Endothelial cell of umbilical vein (primary cell): ENCODE results near the gene TFAP2E. TPM values are rescaled to one million over a fixed set of nuclear protein-coding genes. Genes with fewer than 3 reads are reported as not detected.

ENCODE experiments used
- BruUV-seq: library from RNA; stranded (reverse); fragments of 400-500 nt; replicated peaks from 2 replicates; lab custom pipeline; 2021; lab: Mats Ljungman, UMichigan
- CTCF ChIA-PET: fragments of 300-600, 350-600 bp; sonication (Branson Sonifier 250); formaldehyde crosslinking; loops from one replicate; lab custom pipeline; 2021; ENCODE audit warnings: antibody characterized with exemption, inconsistent platforms; lab: Charles Lee
- POLR2A ChIA-PET: fragments of 300-600, 350-600 bp; sonication (Branson Sonifier 250); formaldehyde crosslinking; loops from one replicate; lab custom pipeline; 2021; ENCODE audit warnings: antibody characterized with exemption, inconsistent platforms; lab: Charles Lee
- DNase-seq: peaks from one replicate; pipeline ENCODE4 v3.0.0-alpha.2; 2011; ENCODE audit warnings: low read depth, low spot score
- FAIRE-seq: peaks from 2 replicates; lab custom pipeline; 2011; peaks lifted over from hg19 to GRCh38; lab: Jason Lieb, UNC
- H2AFZ ChIP-seq: 2 replicates; pipeline ENCODE4 v1.6.0; 2012; ENCODE audit warnings: low read depth, low read length, control low read depth, inconsistent platforms
- H3K27ac ChIP-seq: 2 replicates; pipeline ENCODE4 v1.5.1; 2011; ENCODE audit warnings: low read depth, mild to moderate bottlenecking, control low read depth, low read length, moderate library complexity; ENCODE audit not compliant: insufficient read depth
- H3K27me3 ChIP-seq, 2 experiments: 2 replicates each; pipeline versions ENCODE4 v1.6.0 to v1.6.1; 2011; ENCODE audit warnings: low read length in 2 of 2, mixed read lengths in 1 of 2; ENCODE audit not compliant: control insufficient read depth in 2 of 2, insufficient read depth in 2 of 2
- H3K36me3 ChIP-seq, 2 experiments: 2 replicates in 1 of 2; 3 replicates in 1 of 2; pipeline ENCODE4 v1.5.1; 2011; ENCODE audit warnings: low read length in 2 of 2, mild to moderate bottlenecking in 1 of 2, moderate library complexity in 1 of 2; ENCODE audit not compliant: control insufficient read depth in 2 of 2, insufficient read depth in 2 of 2; ENCODE audit errors: extremely low read depth in 1 of 2
- H3K4me1 ChIP-seq: 3 replicates; pipeline ENCODE4 v1.5.1; 2011; ENCODE audit warnings: mild to moderate bottlenecking, low read length; ENCODE audit not compliant: control insufficient read depth, insufficient read depth; ENCODE audit errors: extremely low read depth
- H3K4me2 ChIP-seq: 2 replicates; pipeline ENCODE4 v1.6.1; 2011; ENCODE audit warnings: low read length, control low read depth, mixed read lengths; ENCODE audit not compliant: insufficient read depth
- H3K4me3 ChIP-seq, 3 experiments: fragments of 200-600 bp in 1 of 3; sonication (generic), shearing (Covaris generic) in 1 of 3; replicated peaks in 1 of 3; 2 replicates each; pipeline ENCODE4 v1.5.1; 2011 to 2016; ENCODE audit warnings: control low read depth in 3 of 3, low read length in 3 of 3, mild to moderate bottlenecking in 2 of 3, inconsistent platforms in 1 of 3, low read depth in 1 of 3, moderate library complexity in 1 of 3; ENCODE audit not compliant: insufficient read depth in 1 of 3
- H3K79me2 ChIP-seq: 2 replicates; pipeline ENCODE4 v1.6.0; 2012; ENCODE audit warnings: low read length, inconsistent platforms; ENCODE audit not compliant: control insufficient read depth, insufficient read depth
- H3K9ac ChIP-seq: replicated peaks from 2 replicates; pipeline ENCODE3; 2011; ENCODE audit warnings: low read length, control low read depth; ENCODE audit not compliant: insufficient read depth; ENCODE audit errors: extremely low read depth
- H3K9me1 ChIP-seq: replicated peaks from 3 replicates; pipeline ENCODE4 v1.6.0; 2011; ENCODE audit warnings: mild to moderate bottlenecking, low read length; ENCODE audit not compliant: control insufficient read depth, insufficient read depth; ENCODE audit errors: extremely low read depth
- H3K9me3 ChIP-seq: replicated peaks from 2 replicates; pipeline ENCODE4 v1.5.1; 2012; ENCODE audit warnings: low read length, inconsistent platforms; ENCODE audit not compliant: control insufficient read depth, insufficient read depth
- H4K20me1 ChIP-seq: replicated peaks from 2 replicates; pipeline ENCODE3; 2011; ENCODE audit warnings: mild to moderate bottlenecking, low read length; ENCODE audit not compliant: control insufficient read depth, insufficient read depth; ENCODE audit errors: extremely low read depth
- CTCF ChIP-seq, 2 donors: IDR thresholded peaks; 1 replicate in 1 of 2; 2 replicates in 1 of 2; pipeline ENCODE4 v1.5.1; 2011; ENCODE audit warnings: low read length in 2 of 2, mild to moderate bottlenecking in 2 of 2, moderate library complexity in 2 of 2, control low read depth in 1 of 2, inconsistent platforms in 1 of 2, low read depth in 1 of 2; ENCODE audit not compliant: insufficient read depth in 1 of 2; ENCODE audit errors: extremely low read depth in 1 of 2
- EZH2 ChIP-seq: IDR thresholded peaks from 2 replicates; pipeline ENCODE4 v1.6.1; 2012; ENCODE audit warnings: borderline replicate concordance, low read depth, mild to moderate bottlenecking, moderate library complexity, low read length, inconsistent platforms; ENCODE audit not compliant: severe bottlenecking
- FOS ChIP-seq: IDR thresholded peaks from 2 replicates; pipeline ENCODE4 v1.6.1; 2011; ENCODE audit warnings: mild to moderate bottlenecking, low read length, moderate library complexity, borderline replicate concordance; ENCODE audit not compliant: insufficient read depth
- GATA2 ChIP-seq: IDR thresholded peaks from 2 replicates; pipeline ENCODE4 v1.7.0; 2011; ENCODE audit warnings: low read depth, mild to moderate bottlenecking, moderate library complexity, mixed read lengths, low read length; ENCODE audit not compliant: insufficient read length, insufficient read depth
- JUN ChIP-seq: IDR thresholded peaks from 2 replicates; pipeline ENCODE4 v1.6.1; 2011; ENCODE audit warnings: borderline replicate concordance, low read depth; ENCODE audit not compliant: insufficient read length, insufficient read depth
- MAX ChIP-seq: IDR thresholded peaks from 2 replicates; pipeline ENCODE4 v1.6.1; 2011; ENCODE audit not compliant: insufficient read depth, insufficient read length
- MYC ChIP-seq: IDR thresholded peaks from one replicate; pipeline ENCODE4 v1.6.1; 2011; ENCODE audit warnings: mild to moderate bottlenecking, low read depth, low read length
- POLR2A ChIP-seq: IDR thresholded peaks from 2 replicates; pipeline ENCODE4 v1.6.1; 2012; ENCODE audit warnings: low read depth, mild to moderate bottlenecking, control low read depth, low read length
- POLR2AphosphoS5 ChIP-seq: IDR thresholded peaks from 2 replicates; pipeline ENCODE4 v1.6.1; 2012; ENCODE audit warnings: low read depth, mild to moderate bottlenecking, control low read depth, low read length, moderate library complexity; ENCODE audit not compliant: insufficient read depth
- dilution Hi-C: fragments of 300-500 bp; cut with MboI; formaldehyde crosslinking; loops from one replicate; pipeline ENCODE4 v1.15.0; 2019; ENCODE audit warnings: low sequenced_read_pairs; ENCODE audit not compliant: extremely low pct_ligation_motif_present
- intact Hi-C: fragments of 100-400 bp; cut with micrococcal nuclease; formaldehyde crosslinking; loops from one replicate; pipeline ENCODE4 v1.10.0; 2022
- polyA plus RNA-seq, 4 experiments: library from polyadenylated mRNA; depleted of rRNA in 3 of 4; stranded (reverse) in 3 of 4; unstranded in 1 of 4; fragments of >200 nt; gene quantifications; 2 replicates each; pipeline versions ENCODE4 v1.2.1 to v1.2.3, GENCODE V29; 2011 to 2012; ENCODE audit warnings: missing spikeins in 1 of 4
- total RNA-seq: library from RNA; stranded (reverse); gene quantifications from 2 replicates; pipeline ENCODE4 v1.2.3, GENCODE V29; 2021

Gene TFAP2E
- total and polyA plus RNA-seq, 2 donors (not counting 3 experiments of a cell fraction or from before 2014, with no cell fraction given): 0.06 TPM; not detected in 1

GRCh38 chr1:35595684-35596083 is 22.6 kb downstream of the TFAP2E start:
- no peaks in the 10 kb centered on the region for H3K9me3 ChIP-seq
- H3K4me1 ChIP-seq: no peaks in the 10 kb centered on the region
- no peak overlapping the region for H3K9ac ChIP-seq
- H2AFZ ChIP-seq: no peak overlapping the region
- no peaks in the 10 kb centered on the region for H3K36me3 ChIP-seq
- POLR2A ChIA-PET: no interaction called here
- H3K27me3 ChIP-seq: no peaks in the 10 kb centered on the region
- CTCF ChIA-PET: no interaction called here
- DNase-seq (no peak), FAIRE-seq (no peak)
- no TSS peak for BruUV-seq
- no peaks in the 10 kb centered on the region for H3K79me2 ChIP-seq
- no peak overlapping the region for H3K4me3 ChIP-seq
- H3K4me2 ChIP-seq: no peak overlapping the region
- no peak overlapping the region for H3K27ac ChIP-seq
- no peaks in the 10 kb centered on the region for H4K20me1 ChIP-seq
- TF ChIP-seq CTCF (IDR thresholded peaks at IDR 0.05; ENCODE audit: extremely low read depth in 1 of 2, insufficient read depth in 1 of 2, low read depth in 1 of 2, low read length in 2 of 2): no peak
- no peak for TF ChIP-seq MAX
- TF ChIP-seq GATA2: no peak
- TF ChIP-seq POLR2A: no peak
- no peak for TF ChIP-seq EZH2
- TF ChIP-seq POLR2AphosphoS5: no peak
- TF ChIP-seq JUN: no peak
- TF ChIP-seq MYC: no peak
- TF ChIP-seq FOS: no peak
- H3K9me1 ChIP-seq: no peaks in the 10 kb centered on the region
- intact Hi-C loops: no loop called here
- dilution Hi-C loops: no loop called here
